Ishikawa (cell line): ENCODE results near the gene CEP95.

Experiments used
- CEBPB ChIP-seq: IDR thresholded peaks from 2 replicates; pipeline ENCODE4 v1.6.1; 2012
- CREB1 ChIP-seq: IDR thresholded peaks from 2 replicates; pipeline ENCODE4 v1.6.1; 2012; ENCODE audit warnings: low read depth
- EGR1 ChIP-seq: IDR thresholded peaks from 2 replicates; pipeline ENCODE4 v1.6.1; 2012
- EP300 ChIP-seq: IDR thresholded peaks from 2 replicates; pipeline ENCODE4 v1.6.1; 2012; ENCODE audit warnings: borderline replicate concordance
- FOXM1 ChIP-seq: IDR thresholded peaks from 2 replicates; pipeline ENCODE4 v1.6.1; 2012; ENCODE audit warnings: low read depth, borderline replicate concordance
- MAX ChIP-seq: IDR thresholded peaks from 2 replicates; pipeline ENCODE4 v1.6.1; 2012
- NFIC ChIP-seq: IDR thresholded peaks from 2 replicates; pipeline ENCODE4 v1.6.1; 2012
- RAD21 ChIP-seq: IDR thresholded peaks from 2 replicates; pipeline ENCODE4 v1.6.1; 2012; ENCODE audit warnings: low read depth
- REST ChIP-seq: IDR thresholded peaks from 2 replicates; pipeline ENCODE4 v1.6.1; 2012; ENCODE audit warnings: low read depth, mild to moderate bottlenecking
- TAF1 ChIP-seq: IDR thresholded peaks from 2 replicates; pipeline ENCODE4 v1.6.1; 2012; ENCODE audit warnings: low read depth, mild to moderate bottlenecking
- TCF12 ChIP-seq: IDR thresholded peaks from 2 replicates; pipeline ENCODE4 v1.6.1; 2012; ENCODE audit warnings: low read depth
- TEAD4 ChIP-seq: IDR thresholded peaks from 2 replicates; pipeline ENCODE4 v1.6.1; 2012
- YY1 ChIP-seq: IDR thresholded peaks from 2 replicates; pipeline ENCODE4 v1.6.1; 2012; ENCODE audit warnings: low read depth
- ZBTB7A ChIP-seq: IDR thresholded peaks from 2 replicates; pipeline ENCODE4 v1.6.1; 2012; ENCODE audit warnings: low read depth
- TF ChIP-seq, protein P1 (sequence below): IDR thresholded peaks from 2 replicates; pipeline ENCODE4 v1.6.1; 2012

CEP95 gene

GRCh38 chr17:64575431-64575830 lies 68.7 kb downstream of the CEP95 start:
- TF ChIP-seq ZBTB7A (no peak), EP300 (no peak), RAD21 (no peak), TCF12 (no peak), CEBPB (no peak), TAF1 (no peak), YY1 (no peak)

GRCh38 chr17:64579917-64580316 lies 73.1 kb downstream of the CEP95 start:
- TF ChIP-seq REST (no peak), ZBTB7A (no peak), CEBPB (no peak), EGR1 (no peak), TCF12 (no peak), TEAD4 (no peak), TAF1 (no peak), NFIC (no peak), YY1 (no peak), RAD21 (no peak)
- TF ChIP-seq, protein P1, sequence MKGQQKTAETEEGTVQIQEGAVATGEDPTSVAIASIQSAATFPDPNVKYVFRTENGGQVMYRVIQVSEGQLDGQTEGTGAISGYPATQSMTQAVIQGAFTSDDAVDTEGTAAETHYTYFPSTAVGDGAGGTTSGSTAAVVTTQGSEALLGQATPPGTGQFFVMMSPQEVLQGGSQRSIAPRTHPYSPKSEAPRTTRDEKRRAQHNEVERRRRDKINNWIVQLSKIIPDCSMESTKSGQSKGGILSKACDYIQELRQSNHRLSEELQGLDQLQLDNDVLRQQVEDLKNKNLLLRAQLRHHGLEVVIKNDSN, result no peak

- TF ChIP-seq TAF1 (no peak), TCF12 (no peak), EP300 (no peak), RAD21 (no peak), ZBTB7A (no peak), FOXM1 (no peak), YY1 (no peak), NFIC (no peak), MAX (no peak), TEAD4 (no peak), EGR1 (no peak), CREB1 (no peak), REST (no peak), CEBPB (no peak)
- TF ChIP-seq, protein P1, result no peak
These were observed 73.9 kb downstream of the CEP95 start for GRCh38 chr17:64580384-64581315.

- TF ChIP-seq CEBPB (no peak), TEAD4 (no peak), NFIC (no peak), FOXM1 (no peak), EP300 (no peak), ZBTB7A (no peak), MAX (no peak), RAD21 (no peak)
- TF ChIP-seq, protein P1, result no peak
These were observed 76.3 kb downstream of the CEP95 start for GRCh38 chr17:64583038-64583437.

DNA sequence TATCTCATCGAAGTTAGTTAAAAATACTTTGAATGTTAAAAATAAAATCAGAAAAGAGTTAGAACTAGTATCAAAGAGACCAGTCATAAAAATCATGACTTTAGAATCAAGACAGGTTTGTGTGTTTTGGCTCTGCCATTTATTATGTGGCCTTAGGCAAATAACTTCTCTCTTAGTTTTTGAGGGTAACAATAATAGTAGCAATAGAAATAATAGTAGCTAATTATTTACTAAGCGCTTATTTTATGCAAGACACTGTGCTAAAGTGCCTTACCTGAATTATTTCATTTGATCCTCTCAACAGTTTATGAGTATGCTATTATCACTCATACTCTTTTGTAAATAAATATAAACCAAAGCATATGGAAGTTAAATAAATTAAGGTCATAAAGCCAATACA lies 78.4 kb downstream of the CEP95 start:
- TF ChIP-seq NFIC, result no peak
